RPMI8226 (cell line): ENCODE results near the gene NBEA.

Experiments
- DNase-seq: peaks from one replicate; pipeline ENCODE4 v3.0.0-alpha.2; 2015

Gene NBEA

GRCh38 chr13:35687336-35687735 lies 745.3 kb downstream of the NBEA start:
- no peak for DNase-seq

DNA sequence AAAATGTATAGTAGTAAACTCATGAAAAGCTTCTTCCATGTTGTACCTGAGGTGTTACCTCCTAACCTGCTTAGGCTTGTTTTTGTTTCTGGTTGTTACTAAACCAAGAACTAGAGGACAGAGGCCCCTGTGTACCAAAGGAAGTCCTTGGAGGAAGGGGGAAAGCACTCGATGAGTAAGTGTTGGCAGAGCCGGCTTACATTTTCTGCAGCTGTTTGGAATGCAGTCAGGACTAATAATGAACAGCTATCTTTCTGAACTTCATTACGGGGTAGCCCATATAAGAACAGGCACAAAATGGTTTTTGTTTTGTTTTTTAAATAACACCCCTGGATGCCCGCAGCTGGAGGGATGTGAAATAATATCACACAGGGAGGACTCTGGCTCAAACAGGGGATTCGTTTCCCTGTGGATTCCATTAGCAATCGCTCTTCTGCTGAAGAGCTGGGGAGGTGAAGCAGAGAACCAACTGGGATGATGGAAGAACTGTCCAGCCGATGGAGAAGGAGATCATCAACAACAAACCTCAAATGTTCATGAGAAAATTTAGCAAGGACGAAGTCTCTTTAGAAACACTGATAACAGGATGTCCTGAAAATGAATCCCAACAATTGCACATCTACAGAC lies 748.6 kb downstream of the NBEA start:
- no peak for DNase-seq

- no peak for DNase-seq
Observed at GRCh38 chr13:35693134-35693784, 751.2 kb downstream of the NBEA start.

DNA sequence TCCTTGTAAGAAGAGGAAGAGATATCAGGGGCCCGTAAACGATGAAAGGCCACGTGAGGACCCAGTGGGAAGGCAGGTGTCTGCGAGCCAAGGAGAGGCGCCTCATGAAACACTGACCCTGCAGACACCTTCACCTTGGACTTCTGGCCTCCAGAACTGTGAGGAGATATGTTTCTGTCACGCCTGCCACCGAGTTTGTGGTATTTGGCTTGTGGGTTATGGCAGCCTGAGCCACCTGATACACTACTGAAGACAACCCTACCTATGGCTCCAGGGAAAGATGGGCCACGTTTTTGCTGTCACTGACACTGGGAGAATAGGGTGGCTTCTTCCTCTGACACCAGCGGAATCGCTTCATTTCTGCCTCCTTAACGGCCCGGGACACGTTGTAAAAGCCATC lies 752.0 kb downstream of the NBEA start:
- no peak for DNase-seq

GRCh38 chr13:35694549-35695447 lies 752.7 kb downstream of the NBEA start:
- no peak for DNase-seq

GRCh38 chr13:35695448-35695770 lies 753.3 kb downstream of the NBEA start:
- DNase-seq: no peak

DNA sequence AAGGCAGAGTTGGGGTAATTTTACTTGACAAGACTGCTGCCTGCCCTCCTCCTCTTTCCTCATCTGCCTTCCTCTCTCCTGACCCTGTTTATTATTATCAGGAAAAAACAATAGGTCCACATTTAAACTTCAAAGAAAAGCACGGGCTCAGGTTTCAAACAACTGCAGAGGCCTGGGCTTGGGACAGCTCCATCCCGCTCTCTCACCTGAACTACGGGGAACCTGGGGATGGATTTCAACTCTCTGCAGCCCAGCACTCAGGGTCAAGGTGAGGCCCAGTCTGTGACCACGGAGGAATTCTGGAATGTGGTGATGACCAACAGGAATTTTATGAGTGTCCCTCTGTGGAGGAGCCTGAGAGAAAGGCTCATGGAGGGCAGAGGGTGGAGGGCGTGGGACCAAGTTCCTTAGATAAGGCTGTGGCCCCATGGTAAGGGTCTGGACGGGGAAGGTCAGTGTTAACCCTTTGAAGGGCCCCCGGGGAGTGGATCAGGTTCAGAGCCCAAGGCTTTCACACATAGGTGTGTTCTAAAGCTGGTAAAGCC lies 755.2 kb downstream of the NBEA start:
- DNase-seq: no peak

GRCh38 chr13:35698911-35699576 lies 757.0 kb downstream of the NBEA start:
- no peak for DNase-seq

DNA sequence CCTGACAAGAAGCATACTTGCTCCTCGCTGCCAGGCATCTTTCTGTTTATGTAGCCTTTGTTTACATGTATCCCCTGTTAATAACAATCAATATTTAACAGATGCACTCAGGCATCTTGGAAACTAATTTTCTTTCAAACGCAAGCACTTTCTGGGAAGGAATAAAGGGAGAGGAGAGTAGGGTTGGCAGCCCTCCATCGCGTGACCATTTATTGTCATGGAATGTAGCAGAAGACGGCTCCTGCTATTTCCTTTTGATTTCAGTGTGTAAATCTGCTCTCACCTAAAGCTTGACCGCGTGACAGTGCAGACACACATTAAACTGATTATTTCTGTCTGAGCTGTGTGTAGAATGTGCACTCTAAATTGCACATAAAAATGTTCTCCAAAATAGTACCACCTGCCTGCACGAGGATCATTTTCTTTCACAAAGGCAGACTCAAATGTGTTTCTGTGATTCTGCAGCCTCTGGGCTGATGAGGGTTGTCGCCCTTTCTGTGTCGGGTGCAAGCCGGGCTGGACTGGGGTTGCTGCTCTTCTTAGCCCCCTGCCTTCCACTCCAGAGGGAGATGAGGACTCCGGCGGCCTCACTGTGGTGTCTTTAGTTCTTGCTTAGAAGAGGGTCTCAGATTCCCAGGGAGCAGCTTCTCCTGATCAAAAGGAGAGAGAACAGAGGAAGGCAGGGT lies 757.9 kb downstream of the NBEA start:
- no peak for DNase-seq

DNA sequence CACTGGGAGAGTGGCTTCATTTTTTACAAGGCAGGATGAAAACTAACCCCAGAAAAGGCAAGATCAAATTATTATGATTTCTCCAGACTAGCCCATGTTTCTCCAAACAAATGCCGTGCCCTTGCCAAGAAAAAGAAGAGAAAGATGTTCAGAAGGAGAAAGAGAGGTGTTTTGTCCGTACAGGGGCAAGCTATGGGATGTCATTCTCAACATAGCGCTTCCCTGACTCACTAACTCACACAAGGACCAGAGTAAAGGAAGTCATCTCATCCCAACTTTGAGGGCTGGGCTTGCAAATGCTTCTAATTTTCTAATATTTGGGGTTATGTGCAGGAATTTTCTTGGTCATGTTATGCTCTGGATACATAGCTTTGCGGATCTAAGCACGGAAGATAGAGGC lies 758.6 kb downstream of the NBEA start:
- no peak for DNase-seq

DNA sequence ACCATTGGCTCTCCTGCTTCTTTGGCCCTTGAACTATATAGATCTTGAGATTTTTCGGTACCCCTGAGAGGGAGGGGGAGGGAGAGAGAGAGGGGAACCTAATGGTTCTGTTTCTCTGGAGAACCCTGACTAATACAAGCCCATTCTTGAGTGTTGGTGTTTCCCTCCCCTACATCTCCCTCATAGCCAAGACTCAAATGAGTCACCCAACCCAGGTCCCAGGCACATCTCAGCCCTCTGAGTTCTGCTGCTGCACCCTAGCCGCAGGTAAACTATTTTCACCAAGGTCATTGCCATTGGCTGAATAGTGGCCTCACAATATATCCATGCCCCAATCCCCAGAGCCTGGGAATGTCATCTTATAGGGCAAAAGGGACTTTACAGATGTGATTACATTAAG lies 760.2 kb downstream of the NBEA start:
- DNase-seq: no peak

GRCh38 chr13:35703061-35703460 lies 761.0 kb downstream of the NBEA start:
- DNase-seq: no peak

GRCh38 chr13:35704331-35704730 lies 762.3 kb downstream of the NBEA start:
- no peak for DNase-seq

GRCh38 chr13:35706281-35706680 lies 764.2 kb downstream of the NBEA start:
- DNase-seq: no peak

DNA sequence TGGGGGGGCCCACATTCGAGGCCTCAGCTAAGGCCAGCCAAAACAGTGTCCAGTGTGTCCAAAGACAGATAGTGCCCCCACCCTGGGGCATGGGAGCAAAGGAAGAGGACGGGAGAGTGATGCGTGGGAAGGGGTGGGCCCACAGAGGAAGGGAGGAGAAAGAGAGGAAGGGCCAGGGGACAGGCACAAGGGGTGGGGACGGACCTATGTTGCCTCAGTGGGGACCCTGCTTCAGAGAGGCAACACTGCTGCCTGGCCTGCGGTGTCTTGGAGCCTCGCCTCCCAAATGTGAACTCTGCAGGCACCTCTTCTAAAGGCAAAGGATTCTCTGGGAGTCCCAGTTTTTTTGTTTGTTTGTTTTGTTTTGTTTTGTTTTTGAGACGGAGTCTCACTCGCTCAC lies 764.7 kb downstream of the NBEA start:
- no peak for DNase-seq

- no peak for DNase-seq
Observed at GRCh38 chr13:35711909-35712308, 769.8 kb downstream of the NBEA start.

- DNase-seq: no peak
Observed at GRCh38 chr13:35712907-35713761, 771.1 kb downstream of the NBEA start.

- DNase-seq: no peak
Observed at GRCh38 chr13:35714121-35714520, 772.1 kb downstream of the NBEA start.

GRCh38 chr13:35714588-35715377 lies 772.7 kb downstream of the NBEA start:
- DNase-seq: no peak

- no peak for DNase-seq
Observed at GRCh38 chr13:35716186-35716585, 774.1 kb downstream of the NBEA start.

DNA sequence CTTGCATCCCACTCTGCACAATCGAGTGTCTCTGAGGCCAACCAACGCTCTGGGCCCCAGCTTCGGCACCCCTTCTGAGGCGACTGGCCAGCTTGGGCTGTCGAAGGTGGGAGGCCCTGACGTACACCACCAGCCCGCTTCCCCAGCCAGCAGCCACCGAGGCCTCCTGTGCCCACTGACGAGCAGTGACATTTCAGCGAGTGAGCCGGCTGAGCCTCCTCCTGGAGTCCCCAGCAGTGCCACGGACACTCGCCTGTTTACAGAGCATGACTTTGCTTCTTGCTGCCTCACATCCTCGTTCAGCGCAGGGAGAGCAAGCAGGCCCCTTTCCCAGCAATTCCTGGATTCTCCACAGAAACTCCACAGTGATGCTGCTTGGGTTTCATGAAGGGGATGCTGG lies 774.7 kb downstream of the NBEA start:
- no peak for DNase-seq
